GM12864 (cell line): ENCODE results near the gene DIMT1.

Experiments
- DNase-seq: peaks from one replicate; pipeline ENCODE4 v3.0.0-alpha.2; 2011; ENCODE audit warnings: low read depth
- H3K4me3 ChIP-seq: 2 replicates; pipeline ENCODE4 v1.5.1; 2011; ENCODE audit warnings: mild to moderate bottlenecking, low read depth, low read length, control low read depth
- CTCF ChIP-seq: IDR thresholded peaks from 2 replicates; pipeline ENCODE4 v1.5.1; 2011; ENCODE audit warnings: low read depth, mild to moderate bottlenecking, moderate library complexity, low read length, control low read depth, inconsistent platforms; ENCODE audit errors: missing control alignments

DIMT1 gene

DNA sequence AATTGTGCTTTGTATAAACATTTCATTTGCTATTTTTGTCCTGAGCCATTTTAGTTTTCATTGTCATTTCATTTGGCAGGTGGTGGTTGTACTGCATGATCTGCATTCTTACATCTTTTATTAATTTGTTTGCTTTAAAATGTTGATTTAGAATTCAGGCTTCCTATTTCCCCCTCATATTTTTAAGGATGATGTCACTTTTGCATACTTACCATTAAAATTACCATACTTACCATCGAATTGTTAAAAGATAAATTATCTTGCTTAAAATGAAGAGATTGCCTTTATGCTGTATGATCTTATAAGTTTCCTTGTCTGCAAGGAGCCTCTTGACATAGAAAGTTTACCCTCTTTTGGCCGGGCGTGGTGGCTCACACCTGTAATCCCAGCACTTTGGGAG, 31.1 kb downstream of the DIMT1 start:
- TF ChIP-seq CTCF = no peak
- DNase-seq = no peak

GRCh38 chr5:62371409-62371808, 32.3 kb downstream of the DIMT1 start:
- no peak for TF ChIP-seq CTCF
- no peak for DNase-seq
- no peak overlapping the region for H3K4me3 ChIP-seq

More for the DNA sequence above, 31.1 kb downstream of the DIMT1 start:
- no peak overlapping the region for H3K4me3 ChIP-seq

- TF ChIP-seq CTCF = no peak
- H3K4me3 ChIP-seq = no peak overlapping the region
Measured at GRCh38 chr5:62369039-62369438, 34.7 kb downstream of the DIMT1 start.

DNA sequence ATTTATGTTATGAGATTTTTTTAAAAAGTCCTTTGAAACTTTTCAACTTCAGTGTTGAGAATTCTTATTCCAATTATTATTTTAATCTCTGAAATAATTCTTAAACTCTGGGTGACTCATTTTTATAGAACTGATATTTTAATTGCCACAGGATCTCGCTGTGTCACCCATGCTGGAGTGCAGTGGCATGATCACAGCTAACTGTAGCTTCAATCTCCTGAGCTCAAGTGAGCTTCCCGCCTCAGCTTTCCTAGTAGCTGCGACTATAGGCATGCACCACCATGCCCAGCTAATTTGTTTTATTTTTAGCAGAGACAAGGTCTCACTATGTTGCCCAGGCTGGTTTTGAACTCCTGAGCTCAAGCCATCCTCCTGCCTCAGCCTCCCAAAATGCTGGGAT, 41.0 kb downstream of the DIMT1 start:
- DNase-seq = no peak
- no peak for TF ChIP-seq CTCF
- no peak overlapping the region for H3K4me3 ChIP-seq

More at GRCh38 chr5:62369039-62369438, 34.7 kb downstream of the DIMT1 start:
- DNase-seq = no peak

DNA sequence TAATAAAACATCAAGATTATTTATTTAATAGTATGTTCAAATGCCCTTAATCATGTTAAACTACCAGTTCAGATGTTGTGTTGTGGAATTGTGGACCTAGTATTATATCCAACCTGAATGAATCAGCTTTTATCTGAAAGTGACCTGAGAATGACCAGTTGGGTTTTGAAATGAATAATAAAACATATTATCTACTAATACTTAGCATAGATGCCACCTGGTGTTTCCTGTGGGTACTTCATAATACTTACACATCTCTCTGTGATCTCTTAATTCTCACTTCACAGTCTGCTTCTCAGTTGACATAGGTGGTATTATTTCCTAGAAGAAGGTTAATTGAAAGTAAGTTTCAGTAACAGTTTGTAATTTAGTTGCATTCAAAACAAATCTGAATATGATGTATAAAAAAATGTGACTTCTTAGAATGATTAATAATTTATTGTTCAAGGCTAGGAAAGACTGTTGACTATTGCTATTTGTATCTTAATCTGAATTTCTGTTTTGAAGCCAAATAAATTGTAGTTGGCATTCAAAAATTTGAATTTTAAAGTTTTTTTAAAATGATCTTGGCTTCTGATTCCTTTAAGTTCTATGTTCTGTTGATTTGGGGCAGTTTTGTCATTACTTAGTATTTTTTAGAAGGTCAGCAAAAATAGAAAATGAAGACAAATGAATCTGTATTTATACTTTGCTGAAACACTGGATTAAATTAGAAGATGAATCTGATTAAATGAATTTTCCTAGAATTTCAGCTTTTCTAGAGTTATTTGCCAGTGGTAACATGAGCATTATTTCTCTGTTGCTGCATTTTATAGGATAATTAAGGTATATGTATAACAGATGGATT, 49.5 kb downstream of the DIMT1 start:
- peak; percentile 49 for DNase-seq
- TF ChIP-seq CTCF = peak; percentile 40
- H3K4me3 ChIP-seq = no peak overlapping the region

DNA sequence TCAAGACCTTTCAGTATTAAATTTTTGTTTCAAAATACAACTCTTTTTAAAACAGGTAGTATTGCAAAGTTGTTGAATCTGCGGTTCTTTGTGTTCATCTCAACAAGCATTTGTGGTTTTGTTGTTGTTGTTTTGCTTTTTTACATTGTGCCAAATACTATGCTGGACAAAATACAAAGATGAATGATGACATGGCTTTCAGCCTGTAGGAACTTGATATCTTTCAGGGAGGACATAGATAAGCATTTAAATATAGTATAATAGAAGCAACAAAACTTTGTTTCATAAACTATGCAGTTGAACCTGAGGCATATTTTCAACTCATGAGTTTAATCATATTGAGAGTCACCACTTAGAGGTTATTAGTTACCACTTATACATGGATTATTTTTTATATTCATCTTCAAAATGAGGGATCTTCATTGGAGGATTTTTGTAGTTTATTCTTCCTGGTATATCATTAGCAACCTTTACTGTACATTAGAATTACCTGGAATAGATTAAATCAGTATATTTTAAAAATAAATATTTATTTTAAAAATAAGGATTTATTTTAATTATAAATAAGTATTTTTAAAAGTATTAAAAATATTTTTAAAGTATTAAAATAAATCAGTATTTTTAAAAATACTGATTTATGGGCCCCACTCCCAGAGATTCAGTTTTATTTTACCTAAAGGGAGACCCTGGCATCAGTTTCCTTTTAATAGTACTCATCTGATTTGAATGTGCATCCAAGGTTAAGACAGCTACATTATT, 54.8 kb downstream of the DIMT1 start:
- DNase-seq = no peak
- no peak for TF ChIP-seq CTCF

GRCh38 chr5:62347928-62348327, 55.8 kb downstream of the DIMT1 start:
- H3K4me3 ChIP-seq = no peak overlapping the region
- no peak for DNase-seq
- TF ChIP-seq CTCF = no peak

More for the DNA sequence above, 54.8 kb downstream of the DIMT1 start:
- no peak overlapping the region for H3K4me3 ChIP-seq
